ENCODE measurements around the gene CCL20.

- no peak for TF ChIP-seq CTCF (conservative IDR thresholded peaks at IDR 0.05 in 1 of 2, IDR thresholded peaks at IDR 0.05 in 1 of 2; ENCODE audit: extremely low read depth in 1 of 2, insufficient read depth in 1 of 2, low read depth in 1 of 2, low read length in 2 of 2)
- TF ChIP-seq EZH2 (IDR thresholded peaks at IDR 0.05; ENCODE audit: borderline replicate concordance, low read length), result no peak
These were observed 3.7 kb downstream of the CCL20 start for GRCh38 chr2:227817336-227817735.
